Liver (tissue), 3 donors: ENCODE results near the gene KCNMA1.

Experiments
- FOXA1 ChIP-seq: IDR thresholded peaks from 2 replicates; pipeline ENCODE4 v1.6.1; 2016; ENCODE audit warnings: antibody characterized with exemption
- GABPA ChIP-seq, 2 donors: IDR thresholded peaks in 1 of 2; conservative IDR thresholded peaks in 1 of 2; 2 replicates each; pipeline ENCODE4 v1.6.1; 2016; ENCODE audit warnings: antibody characterized with exemption in 2 of 2, mild to moderate bottlenecking in 1 of 2, moderate library complexity in 1 of 2
- TF ChIP-seq, protein P1 (sequence below): fragments of 150-350 bp; IDR thresholded peaks from 2 replicates; pipeline ENCODE4 v1.5.1; 2017; ENCODE audit warnings: improper control_type of control experiment, low read depth, low read length; ENCODE audit not compliant: missing input control
- donor health status: healthy.
- donor health status: healthy.

DNA sequence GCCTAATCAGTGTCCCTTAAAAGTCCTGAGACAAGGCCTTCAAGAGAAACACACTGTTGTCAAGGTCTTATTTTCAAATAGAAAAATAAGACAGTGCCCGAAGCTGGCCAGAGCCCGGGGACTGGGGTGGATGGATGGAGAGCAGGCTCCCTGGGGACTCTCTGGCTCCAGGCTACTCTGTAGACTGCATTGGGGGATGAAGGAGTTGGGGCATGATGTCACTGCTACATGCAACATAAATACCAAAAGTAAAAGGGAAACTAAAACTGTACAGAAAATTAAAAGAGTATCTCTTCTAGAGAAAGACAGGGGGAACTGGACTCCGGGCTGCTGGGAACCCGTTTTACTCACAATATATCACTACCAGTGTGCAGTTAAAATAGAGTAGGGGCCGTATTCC is 629.8 kb downstream of the KCNMA1 start:
- TF ChIP-seq, protein P1, sequence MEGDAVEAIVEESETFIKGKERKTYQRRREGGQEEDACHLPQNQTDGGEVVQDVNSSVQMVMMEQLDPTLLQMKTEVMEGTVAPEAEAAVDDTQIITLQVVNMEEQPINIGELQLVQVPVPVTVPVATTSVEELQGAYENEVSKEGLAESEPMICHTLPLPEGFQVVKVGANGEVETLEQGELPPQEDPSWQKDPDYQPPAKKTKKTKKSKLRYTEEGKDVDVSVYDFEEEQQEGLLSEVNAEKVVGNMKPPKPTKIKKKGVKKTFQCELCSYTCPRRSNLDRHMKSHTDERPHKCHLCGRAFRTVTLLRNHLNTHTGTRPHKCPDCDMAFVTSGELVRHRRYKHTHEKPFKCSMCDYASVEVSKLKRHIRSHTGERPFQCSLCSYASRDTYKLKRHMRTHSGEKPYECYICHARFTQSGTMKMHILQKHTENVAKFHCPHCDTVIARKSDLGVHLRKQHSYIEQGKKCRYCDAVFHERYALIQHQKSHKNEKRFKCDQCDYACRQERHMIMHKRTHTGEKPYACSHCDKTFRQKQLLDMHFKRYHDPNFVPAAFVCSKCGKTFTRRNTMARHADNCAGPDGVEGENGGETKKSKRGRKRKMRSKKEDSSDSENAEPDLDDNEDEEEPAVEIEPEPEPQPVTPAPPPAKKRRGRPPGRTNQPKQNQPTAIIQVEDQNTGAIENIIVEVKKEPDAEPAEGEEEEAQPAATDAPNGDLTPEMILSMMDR: no peak
- TF ChIP-seq FOXA1 (no peak), GABPA (IDR thresholded peaks at IDR 0.05 in 1 of 2, conservative IDR thresholded peaks at IDR 0.05 in 1 of 2) (no peak)
